Stimulated activated CD4-positive, alpha-beta T cell treated with anti-CD3 and anti-CD28 coated beads, Interleukin-1b, Interleukin-23, amount 100 ng/mL, for 24 hours (primary cell): ENCODE results near the gene HCN3.

Experiments
- DNase-seq, 4 experiments: peaks; one replicate each; pipeline ENCODE4 v3.0.0-alpha.2; 2020; ENCODE audit warnings: low read depth in 4 of 4, low spot score in 1 of 4

Gene HCN3

DNA sequence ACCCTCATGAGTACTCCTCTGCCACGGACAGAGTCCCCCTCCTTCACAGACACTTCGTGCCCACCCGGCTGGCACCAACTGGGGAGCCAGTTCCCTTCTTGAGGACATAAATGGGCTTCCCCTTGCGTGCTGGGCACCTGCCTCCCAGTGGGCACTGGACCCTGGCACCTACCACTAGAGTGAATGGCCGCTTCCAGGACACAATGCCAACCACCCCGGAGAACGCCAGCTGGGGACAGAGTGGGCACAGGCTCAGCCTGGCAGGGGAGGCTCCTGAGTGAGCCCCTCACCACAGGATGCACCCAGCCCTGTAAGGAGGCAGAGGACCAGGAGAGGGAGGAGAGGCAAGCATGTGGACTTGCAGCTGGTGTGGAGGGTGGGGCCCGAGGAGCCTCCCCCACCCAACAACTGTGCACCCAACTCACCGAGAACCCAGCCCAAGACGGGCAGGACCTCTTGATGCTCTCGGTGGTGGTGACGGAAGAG, 23.0 kb upstream of the HCN3 start:
- no peak for DNase-seq

GRCh38 chr1:155254714-155255242, 22.5 kb upstream of the HCN3 start:
- no peak for DNase-seq

DNA sequence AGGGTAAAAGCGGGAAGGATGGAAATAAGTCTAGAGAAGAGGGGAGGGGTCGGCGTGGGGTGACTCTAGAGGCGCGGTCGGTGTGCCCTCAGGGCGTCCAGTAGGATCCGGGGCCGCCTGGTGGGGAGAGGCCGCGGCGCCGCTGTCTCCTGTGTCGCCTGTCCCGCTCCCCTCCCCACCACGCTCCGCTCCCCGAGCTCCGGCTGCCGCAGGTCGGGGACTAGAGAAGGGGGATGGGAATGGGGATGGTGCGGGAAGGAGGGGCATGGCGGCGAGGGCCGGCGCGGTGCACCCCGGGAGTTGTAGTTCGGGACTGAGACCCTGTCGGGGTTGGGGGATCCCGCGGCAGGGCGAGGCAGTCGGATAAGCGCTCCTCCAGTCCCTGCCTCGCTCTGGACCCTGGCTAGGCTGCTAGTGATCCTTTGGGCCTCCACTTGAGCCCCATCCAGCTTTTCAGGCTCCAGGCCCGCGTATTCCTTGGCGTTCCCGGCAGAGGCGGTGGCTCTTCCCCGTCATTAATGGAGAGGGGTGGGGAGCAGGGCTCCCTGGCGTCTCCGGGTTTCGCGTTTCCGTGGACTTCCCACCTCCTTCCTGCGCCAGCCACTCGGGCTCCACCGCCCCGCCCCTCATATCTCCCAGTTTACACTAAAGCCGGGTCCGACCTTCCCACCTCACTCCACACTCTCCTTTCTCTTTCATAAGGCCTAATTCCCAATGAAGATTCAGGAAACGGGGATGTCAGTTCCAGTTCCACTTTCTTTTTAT, 21.8 kb upstream of the HCN3 start, which contains the start of gene ENTREP3:
Gene ENTREP3 (minus strand): TSS at position 241 of the 765 bp plus-strand sequence. CDS start 606 bp downstream, outside the sequence.
- DNase-seq = peak in 3 of 4 experiments; percentile 70 to 77 (median 74)

- DNase-seq = no peak
Measured at GRCh38 chr1:155256058-155256852, 21.0 kb upstream of the HCN3 start.

- DNase-seq = no peak
Measured at GRCh38 chr1:155260276-155260675, 17.0 kb upstream of the HCN3 start.

- DNase-seq = no peak
Measured at GRCh38 chr1:155261493-155261851, 15.8 kb upstream of the HCN3 start.

GRCh38 chr1:155261852-155262673, 15.2 kb upstream of the HCN3 start, which contains the start of gene SCAMP3:
Gene SCAMP3, minus strand, starts transcription at chr1:155262360. Its CDS starts 209 bp downstream, at chr1:155262151.
- peak; percentile 59 to 84 (median 78) for DNase-seq

GRCh38 chr1:155263067-155263466, 14.2 kb upstream of the HCN3 start:
- no peak for DNase-seq

GRCh38 chr1:155266553-155266952, 10.7 kb upstream of the HCN3 start:
- DNase-seq = no peak

DNA sequence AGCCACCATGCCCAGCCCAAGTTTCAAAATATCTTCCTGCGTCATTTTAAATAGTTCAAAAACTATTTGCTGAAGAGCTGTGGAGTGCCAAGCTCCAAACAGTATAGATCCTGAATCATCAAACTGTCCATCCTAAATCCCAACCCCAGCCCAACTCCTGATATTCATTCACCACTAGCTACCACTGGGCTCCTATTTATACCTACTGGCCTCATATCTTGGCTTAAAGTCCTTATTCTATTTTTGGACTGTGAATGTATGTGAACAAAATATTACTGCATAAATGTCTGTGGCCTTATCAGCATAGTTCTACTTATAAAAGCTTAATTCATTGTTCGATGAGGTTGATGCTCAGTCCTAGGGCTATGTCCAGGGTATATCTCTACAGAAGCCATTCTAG, 9.9 kb upstream of the HCN3 start:
- DNase-seq = no peak

DNA sequence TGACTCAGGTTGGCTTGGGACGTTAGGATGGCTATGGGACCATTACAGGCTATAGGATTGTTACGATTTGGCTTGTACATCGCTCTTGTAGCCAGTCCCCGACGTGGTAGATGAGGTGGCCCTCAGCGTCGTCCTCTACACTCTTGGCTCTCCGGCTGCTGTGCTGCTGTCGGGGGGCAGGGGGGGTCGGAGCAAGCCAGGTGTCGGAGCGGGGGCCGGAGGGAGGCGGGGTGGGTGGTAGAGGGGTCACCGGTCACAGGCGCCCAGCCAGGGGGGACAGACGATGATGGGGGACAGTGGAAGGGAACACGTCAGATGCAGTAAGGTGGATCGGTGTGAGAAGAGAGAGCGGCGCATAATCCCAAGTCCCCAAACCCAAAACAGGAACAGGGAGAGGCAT, 8.6 kb upstream of the HCN3 start:
- DNase-seq = no peak

DNA sequence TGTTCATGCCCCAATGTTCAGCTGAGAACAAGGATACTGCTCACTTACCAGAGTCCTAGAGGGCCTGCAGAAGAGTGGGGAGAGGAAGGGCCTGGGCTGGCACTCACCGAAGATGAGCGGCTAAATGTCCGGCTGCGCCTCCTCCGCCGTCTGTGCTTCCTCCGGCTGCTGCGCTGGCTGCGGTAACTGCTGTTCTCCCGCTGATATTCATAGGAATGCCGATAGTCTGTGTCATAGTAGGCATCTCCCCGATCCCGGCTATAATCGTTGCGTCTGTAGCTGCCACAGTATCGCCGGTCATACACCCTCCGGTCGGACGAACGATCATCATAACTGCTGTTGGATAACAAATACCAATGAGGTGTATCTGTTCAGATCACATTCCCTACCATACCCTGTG, 7.9 kb upstream of the HCN3 start:
- no peak for DNase-seq

- DNase-seq = no peak
Measured at GRCh38 chr1:155272466-155273342, 4.6 kb upstream of the HCN3 start.

GRCh38 chr1:155273343-155274245, 3.7 kb upstream of the HCN3 start, which contains the start of gene CLK2:
Gene CLK2, minus strand, starts transcription at chr1:155273504. Its CDS starts 2,527 bp downstream, at chr1:155270977.
- peak; percentile 90 to 98 (median 96) for DNase-seq

GRCh38 chr1:155277902-155278688, 832 bp downstream of the HCN3 start:
- peak in 3 of 4 experiments; percentile 51 to 67 (median 52) for DNase-seq

- no peak for DNase-seq
Measured at GRCh38 chr1:155278689-155279160, 1.5 kb downstream of the HCN3 start.

DNA sequence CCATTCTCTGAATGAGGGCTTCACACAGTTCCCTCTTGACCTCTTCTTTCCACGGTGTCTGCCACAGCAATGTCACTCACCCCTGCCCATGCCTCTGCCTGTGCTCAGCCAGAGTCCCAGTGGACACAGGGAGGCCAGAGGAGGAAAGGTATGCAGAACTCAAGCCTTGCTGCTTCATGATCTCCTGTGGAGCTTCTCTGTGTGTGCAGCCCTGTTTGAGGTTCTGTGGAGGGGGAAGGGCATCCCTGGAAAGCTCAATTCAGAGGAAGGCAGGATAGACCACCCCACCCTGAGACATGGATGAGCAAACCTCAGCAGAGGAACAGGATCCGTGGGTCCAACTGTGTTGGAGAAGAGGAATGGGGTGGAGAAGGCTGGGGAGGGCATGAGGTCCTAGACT, 2.0 kb downstream of the HCN3 start:
- no peak for DNase-seq
